ENCODE measurements around the gene NCK2.
"Not testable (repeated sequence)": the region's sequence is repeated elsewhere in the genome, so short reads cannot be mapped to it uniquely, and the experiment has no call there.

NCK2 gene

GRCh38 chr2:105754011-105754410 lies 9.3 kb downstream of the NCK2 start:
- FAIRE-seq (no peak), DNase-seq (ENCODE audit: low spot score) (no peak)

DNA sequence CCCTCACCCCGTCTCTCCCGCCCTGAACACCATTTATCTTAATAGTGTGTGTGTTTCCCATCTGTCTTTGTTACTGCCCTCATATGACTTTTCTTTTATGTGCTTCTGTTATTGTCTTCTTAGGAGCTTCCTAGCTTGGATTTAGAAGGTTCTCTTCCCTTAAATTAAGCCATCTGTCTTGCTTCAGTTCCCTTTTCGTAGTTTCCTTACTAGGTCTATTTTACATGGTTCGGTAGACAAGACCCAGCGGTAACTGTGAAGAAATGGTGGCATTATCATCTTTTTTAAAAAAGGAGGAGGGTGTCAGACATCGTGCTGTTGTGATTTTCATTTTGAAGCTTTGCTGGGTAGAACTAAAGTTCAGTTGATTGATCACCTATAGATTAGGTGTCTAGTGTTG lies 10.3 kb downstream of the NCK2 start:
- FAIRE-seq (no peak), DNase-seq (ENCODE audit: low spot score) (no peak)

GRCh38 chr2:105755895-105756294 lies 11.2 kb downstream of the NCK2 start:
- no peak for DNase-seq (ENCODE audit: low spot score)
- no peak for FAIRE-seq

- FAIRE-seq = no peak
Observed at GRCh38 chr2:105756435-105756834, 11.7 kb downstream of the NCK2 start.

DNA sequence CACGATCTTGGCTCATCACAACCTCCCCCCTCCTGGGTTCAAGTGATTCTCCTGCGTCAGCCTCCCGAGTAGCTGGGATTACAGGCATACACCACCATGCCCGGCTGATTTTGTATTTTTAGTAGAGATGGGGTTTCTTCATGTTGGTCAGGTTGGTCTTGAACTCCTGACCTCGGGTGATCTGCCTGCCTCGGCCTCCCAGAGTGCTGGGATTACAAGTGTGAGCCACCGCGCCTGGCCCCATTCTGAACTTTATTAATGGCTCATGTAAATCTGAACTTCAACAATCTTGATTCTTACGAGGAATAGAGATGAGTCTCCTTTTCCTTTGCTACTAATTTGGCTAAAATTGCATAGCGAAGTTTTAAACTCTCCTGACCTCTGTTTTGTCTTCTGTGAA lies 12.2 kb downstream of the NCK2 start:
- not testable (repeated sequence) for FAIRE-seq; DNase-seq (ENCODE audit: low spot score)

More at GRCh38 chr2:105756435-105756834, 11.7 kb downstream of the NCK2 start:
- DNase-seq (ENCODE audit: low spot score) = no peak

DNA sequence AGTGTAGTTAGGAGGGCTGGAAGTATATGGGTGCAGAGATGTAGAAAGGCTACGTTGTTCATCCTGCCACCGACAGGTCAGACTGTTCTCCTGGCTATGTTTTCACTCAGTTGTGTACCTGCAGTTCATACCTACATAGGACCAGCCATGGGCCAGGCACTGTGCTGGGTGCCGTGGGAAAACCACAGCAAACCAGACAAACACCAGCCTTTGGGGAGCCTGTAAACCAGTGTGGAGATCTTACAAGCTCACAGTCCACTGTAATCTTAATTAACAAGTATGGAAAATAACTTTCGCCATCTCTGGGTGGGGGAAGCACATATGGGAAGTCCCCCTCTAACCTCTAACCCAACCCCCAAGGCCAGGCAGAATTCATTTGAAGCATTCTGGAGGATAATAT lies 12.7 kb downstream of the NCK2 start:
- FAIRE-seq = no peak

GRCh38 chr2:105760191-105760590 lies 15.5 kb downstream of the NCK2 start:
- DNase-seq (ENCODE audit: low spot score) (no peak), FAIRE-seq (no peak)

More for the DNA sequence above, 12.7 kb downstream of the NCK2 start:
- no peak for DNase-seq (ENCODE audit: low spot score)

DNA sequence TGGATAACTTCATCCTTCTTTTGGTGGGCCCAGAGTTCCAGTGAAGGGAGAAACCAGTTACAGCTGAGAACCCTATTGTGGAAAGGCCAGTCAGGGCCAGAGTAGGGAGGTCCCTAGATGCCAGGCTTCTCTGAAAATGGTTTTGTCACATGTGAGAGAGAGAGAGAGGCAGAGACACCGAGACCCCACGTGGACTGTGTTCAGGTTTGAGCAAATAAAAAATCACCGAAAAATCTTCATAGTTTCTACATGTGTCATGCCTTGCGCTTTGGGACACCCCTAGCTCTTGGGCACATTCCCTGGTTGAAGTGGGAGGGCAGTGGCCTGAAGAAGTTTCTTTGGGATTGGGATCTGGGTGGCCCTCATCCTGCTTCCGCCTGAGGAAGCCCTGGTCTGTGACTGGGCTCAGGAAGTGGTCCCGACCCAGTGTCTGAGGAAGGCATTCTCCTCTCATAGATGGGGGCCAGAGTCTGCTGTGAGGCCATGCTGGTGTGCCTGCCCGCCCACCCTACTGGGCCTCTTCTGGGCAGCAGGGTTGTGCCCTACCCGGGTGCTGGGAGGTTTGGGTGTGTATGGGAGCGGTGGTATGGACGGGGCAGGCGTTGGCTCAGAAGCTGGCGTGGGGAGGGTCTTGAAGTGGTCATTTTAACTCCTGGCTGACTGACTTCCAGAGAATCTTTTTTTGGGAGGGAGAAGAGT lies 16.1 kb downstream of the NCK2 start:
- DNase-seq (ENCODE audit: low spot score) = no peak
- FAIRE-seq = no peak

DNA sequence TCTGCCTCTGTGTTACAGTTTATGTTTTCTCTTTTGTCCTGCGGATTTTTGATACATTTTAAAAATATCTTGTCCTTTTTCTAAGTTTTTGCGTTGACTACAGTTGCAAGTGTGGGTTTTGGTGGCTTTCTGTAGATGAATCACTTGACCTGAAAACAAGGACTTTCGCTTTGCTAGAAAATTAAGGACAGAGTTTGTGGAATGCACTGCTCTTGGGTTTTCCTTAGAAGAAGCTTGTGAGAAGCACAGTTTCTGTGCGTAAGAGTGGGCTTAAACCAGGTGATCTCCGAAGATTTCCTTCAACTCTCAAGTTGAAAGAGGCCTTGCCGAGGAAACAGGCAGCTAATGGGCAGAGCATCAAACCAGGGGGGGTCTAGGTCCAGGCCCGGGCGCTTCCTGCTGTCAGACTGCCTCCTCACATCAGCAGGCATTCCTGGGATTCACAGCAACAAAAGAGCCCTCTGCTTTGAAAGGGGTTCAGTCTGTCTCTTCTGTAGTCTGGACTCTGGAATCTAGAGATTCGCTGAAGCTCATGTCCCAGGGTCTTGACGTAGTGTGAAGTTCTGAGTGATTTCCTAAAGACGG lies 17.3 kb downstream of the NCK2 start:
- DNase-seq (ENCODE audit: low spot score) = no peak
- no peak for FAIRE-seq

DNA sequence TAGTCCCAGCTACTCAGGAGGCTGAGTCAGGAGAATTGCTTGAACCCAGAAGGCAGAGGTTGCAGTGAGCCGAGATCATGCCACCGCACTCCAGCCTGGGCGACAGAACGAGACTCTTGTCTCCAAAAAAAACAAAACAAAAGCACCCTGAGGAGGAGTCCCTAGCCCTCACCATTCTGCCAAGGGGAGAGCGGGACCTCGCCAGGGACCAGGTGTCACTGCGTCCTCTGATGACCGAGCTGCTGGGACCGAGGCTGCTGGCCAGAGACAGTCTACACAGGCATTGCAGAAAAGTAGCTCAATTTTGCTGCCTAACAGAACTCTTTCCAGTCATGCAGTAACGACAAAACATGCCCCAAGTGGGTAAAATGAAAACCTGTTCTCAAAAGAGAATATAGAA lies 18.4 kb downstream of the NCK2 start:
- FAIRE-seq (no peak), DNase-seq (ENCODE audit: low spot score) (no peak)

DNA sequence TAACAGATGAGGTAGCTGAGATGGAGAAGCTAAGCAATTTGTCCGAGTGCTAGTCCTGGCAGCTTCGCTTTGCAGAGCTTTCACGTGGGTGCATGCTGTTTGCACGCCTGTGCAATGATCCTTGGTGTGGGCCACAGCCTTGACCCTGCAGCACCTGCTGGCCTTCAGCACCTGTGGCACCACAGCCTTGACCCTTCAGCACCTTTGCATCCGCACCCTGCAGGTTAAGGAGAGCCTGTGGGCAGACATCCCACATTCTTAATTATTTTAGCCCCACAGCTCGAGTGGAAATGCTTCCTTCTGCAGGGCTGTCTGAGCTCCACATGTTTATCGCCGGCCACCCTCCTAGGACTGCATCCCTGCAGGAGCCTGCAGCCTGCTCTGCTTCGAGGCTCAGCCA lies 19.3 kb downstream of the NCK2 start:
- no peak for DNase-seq (ENCODE audit: low spot score)
- FAIRE-seq = no peak

DNA sequence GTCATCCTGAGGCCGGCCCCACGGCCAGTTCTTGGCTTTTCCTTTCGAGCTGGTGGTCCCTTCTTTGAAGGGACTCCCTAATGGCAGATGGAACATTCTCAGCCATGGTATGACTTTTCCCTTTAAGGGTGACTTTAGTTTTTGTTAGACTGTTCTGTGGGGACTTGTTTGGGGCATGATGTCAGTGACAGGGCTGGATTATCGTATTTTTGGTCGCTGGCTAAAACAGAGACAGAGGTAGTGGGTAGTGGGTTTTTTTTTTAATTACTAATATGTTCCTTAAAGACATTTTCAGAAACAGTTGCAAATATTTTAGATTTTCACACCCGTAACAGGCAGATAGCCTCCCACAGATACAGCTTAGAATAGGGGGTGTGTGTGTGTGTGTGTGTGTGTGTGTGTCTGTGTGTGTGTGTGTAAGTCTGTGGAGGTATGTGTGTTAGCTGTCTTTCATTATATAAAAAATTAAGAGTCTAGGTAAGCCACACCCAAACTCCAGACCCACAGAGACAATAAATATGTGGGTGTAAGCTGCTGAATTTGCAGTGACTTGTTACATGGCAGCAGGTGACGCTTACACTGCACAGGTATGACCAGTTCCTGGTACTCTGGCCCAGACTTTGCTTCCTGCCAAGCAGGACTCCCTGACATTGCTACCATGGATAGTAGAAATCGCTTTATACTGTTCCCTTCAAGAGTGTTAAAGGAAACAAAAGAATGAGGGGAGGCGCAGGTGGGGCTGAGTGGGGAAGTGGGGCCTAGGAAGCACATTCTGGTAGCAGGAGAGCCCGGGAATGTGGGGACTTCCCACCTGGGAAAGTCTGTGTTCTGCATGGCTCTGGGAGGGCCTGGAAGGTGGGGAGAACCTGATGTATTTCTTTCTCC lies 20.9 kb downstream of the NCK2 start:
- FAIRE-seq (no peak), DNase-seq (ENCODE audit: low spot score) (no peak)

- FAIRE-seq (no peak), DNase-seq (ENCODE audit: low spot score) (no peak)
Observed at GRCh38 chr2:105766300-105766866, 21.7 kb downstream of the NCK2 start.

DNA sequence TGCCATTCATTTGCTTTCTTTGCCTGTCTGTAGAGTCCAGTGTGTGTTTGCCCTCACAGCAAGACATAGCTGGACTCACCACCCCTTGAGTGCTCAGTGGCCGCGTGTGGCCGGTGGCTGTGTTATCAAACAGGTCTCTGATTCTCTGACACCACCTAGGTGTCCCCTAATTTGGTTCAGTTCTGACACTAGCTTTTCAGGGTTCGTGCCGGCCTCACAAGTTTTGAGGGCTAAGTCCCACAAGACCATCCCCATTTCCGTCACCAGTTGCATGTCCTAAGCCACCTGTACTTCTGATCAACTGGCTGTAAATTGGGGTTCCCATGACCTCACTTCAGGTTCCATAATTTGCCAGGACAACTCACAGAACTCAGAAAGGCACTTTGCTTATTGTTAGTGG lies 23.5 kb downstream of the NCK2 start:
- no peak for FAIRE-seq
- no peak for DNase-seq (ENCODE audit: low spot score)

DNA sequence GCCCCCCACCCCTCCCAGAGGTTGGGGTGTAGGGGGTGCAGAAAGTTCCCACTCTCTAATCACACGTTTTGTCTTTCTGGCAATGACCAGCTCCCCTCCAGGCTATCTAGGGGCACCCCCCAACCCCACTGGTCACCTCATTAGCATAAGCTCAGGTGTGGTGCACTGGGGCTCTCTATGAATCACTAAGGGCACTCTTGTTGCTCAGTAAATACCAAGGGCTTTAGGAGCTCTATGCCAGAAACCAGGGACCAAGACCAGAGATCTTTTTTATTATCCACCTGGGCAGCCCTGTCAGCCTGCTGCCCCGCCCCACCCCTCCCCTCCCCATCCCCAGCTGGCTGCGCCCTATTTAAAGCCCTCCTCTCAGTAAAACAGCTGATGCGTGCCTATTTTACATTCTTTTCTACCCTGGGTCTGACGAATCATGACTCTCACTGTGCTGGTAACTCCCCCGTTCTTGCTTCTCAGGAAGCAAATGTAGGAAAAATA lies 24.3 kb downstream of the NCK2 start:
- FAIRE-seq (no peak), DNase-seq (ENCODE audit: low spot score) (peak; percentile 51)

- DNase-seq (ENCODE audit: low spot score) (peak; percentile 31), FAIRE-seq (no peak)
Observed at GRCh38 chr2:105769504-105769903, 24.8 kb downstream of the NCK2 start.

GRCh38 chr2:105770149-105770548 lies 25.4 kb downstream of the NCK2 start:
- DNase-seq (ENCODE audit: low spot score) (no peak), FAIRE-seq (no peak)

DNA sequence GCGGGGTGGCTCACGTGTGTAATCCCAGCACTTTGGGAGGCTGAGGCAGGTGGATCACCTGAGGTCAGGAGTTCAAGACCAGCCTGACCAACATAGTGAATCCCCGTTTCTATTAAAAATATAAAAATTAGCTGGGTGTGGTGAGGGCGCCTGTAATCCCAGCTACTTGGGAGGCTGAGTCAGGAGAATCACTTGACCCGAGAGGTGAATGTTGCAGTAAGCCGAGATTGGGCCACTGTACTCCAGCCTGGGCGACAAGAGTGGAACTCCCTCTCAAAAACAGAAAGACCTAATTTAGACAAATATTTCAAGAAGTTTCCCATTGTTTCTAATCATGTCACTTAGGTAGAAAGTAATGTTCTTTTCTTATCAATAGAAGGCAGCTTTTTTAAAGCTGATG lies 26.6 kb downstream of the NCK2 start:
- not testable (repeated sequence) for DNase-seq (ENCODE audit: low spot score); FAIRE-seq

GRCh38 chr2:105771836-105772235 lies 27.1 kb downstream of the NCK2 start:
- DNase-seq (ENCODE audit: low spot score) = no peak
- FAIRE-seq = no peak

GRCh38 chr2:105772362-105772761 lies 27.6 kb downstream of the NCK2 start:
- DNase-seq (ENCODE audit: low spot score) (peak; percentile 14), FAIRE-seq (no peak)

- FAIRE-seq (no peak), DNase-seq (ENCODE audit: low spot score) (no peak)
Observed at GRCh38 chr2:105773568-105773967, 28.9 kb downstream of the NCK2 start.

Data from RCC 7860 (cell line).